Measurements from ENCODE around the gene MAU2.
"Not testable (repeated sequence)": the region's sequence is repeated elsewhere in the genome, so short reads cannot be mapped to it uniquely, and the experiment has no call there.

Gene MAU2

DNA sequence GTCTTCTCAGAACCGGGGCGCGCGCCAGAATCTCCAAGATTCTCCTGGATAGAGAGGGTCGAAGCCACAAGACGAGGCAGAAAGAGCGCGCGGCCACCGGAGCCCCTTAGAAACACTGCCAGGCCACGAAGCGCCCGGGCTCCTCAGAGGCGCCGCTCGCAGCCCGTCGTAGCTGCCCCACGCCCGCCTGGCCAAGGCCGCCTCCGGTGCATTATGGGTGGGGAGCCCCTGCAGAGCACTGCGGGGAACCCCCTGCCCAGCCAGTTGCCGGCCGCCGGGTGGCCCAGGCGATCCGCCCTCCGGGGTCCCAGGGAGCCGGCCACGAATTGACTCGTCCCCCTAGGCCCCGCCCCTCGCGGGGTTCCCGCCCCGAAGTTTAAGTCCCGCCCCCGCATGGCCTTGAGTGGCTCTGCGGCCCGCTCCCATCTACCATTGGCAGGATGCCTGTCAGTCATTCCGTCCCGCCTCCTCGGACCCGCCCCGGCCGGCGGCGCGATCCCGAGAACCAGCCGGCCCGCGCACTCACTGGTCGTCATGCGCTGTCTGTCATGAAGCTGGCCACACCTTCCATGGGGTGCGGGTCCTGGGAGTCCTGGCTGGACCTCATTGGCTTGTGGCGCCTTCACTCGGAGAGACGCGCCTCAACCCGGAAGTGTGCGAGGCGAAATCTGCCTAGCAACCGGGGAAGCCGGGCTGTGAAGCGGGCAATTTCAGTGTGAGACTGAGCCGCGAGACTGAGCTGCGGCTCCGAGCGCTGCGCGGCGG lies 64.7 kb downstream of the MAU2 start:
- in situ Hi-C loops (cut with HindIII; ENCODE audit: low sequenced_read_pairs), result no loop called here
- no peak for TF ChIP-seq CTCF (IDR thresholded peaks at IDR 0.05; ENCODE audit: low read depth, low read length)
- DNase-seq (ENCODE audit: low read depth, low spot score), result peak; percentile 100
- H3K4me3 ChIP-seq (ENCODE audit: low read depth, low read length), result peak overlapping the region; percentile 81

- DNase-seq (ENCODE audit: low read depth, low spot score), result no peak
- in situ Hi-C loops (cut with HindIII; ENCODE audit: low sequenced_read_pairs), result no loop called here
- TF ChIP-seq CTCF (IDR thresholded peaks at IDR 0.05; ENCODE audit: low read depth, low read length), result peak; percentile 33
- H3K4me3 ChIP-seq (ENCODE audit: low read depth, low read length), result peak overlapping the region; percentile 81
Observed at GRCh38 chr19:19385896-19386869, 65.6 kb downstream of the MAU2 start.

DNA sequence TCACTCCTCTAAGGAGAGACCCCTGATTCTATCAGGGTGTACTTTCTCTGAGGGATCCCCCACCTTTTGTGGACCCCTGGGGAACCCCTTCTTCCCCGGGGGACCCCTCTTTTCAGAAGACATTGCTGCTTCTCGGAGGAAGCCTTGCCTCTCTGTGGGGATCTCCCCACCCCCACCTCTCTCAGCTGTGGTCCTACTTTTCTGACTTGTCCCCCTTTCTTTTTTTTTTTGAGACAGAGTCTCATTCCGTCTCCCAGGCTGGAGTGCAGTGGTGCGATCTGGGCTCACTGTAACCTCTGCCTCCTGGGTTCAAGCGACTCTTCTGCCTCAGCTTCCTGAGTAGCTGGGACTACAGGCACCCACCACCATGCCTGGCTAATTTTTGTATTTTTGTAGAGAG lies 66.5 kb downstream of the MAU2 start:
- in situ Hi-C loops (cut with HindIII; ENCODE audit: low sequenced_read_pairs), result no loop called here
- peak overlapping the region; percentile 81 for H3K4me3 ChIP-seq (ENCODE audit: low read depth, low read length)
- no peak for TF ChIP-seq CTCF (IDR thresholded peaks at IDR 0.05; ENCODE audit: low read depth, low read length)
- DNase-seq (ENCODE audit: low read depth, low spot score), result no peak

DNA sequence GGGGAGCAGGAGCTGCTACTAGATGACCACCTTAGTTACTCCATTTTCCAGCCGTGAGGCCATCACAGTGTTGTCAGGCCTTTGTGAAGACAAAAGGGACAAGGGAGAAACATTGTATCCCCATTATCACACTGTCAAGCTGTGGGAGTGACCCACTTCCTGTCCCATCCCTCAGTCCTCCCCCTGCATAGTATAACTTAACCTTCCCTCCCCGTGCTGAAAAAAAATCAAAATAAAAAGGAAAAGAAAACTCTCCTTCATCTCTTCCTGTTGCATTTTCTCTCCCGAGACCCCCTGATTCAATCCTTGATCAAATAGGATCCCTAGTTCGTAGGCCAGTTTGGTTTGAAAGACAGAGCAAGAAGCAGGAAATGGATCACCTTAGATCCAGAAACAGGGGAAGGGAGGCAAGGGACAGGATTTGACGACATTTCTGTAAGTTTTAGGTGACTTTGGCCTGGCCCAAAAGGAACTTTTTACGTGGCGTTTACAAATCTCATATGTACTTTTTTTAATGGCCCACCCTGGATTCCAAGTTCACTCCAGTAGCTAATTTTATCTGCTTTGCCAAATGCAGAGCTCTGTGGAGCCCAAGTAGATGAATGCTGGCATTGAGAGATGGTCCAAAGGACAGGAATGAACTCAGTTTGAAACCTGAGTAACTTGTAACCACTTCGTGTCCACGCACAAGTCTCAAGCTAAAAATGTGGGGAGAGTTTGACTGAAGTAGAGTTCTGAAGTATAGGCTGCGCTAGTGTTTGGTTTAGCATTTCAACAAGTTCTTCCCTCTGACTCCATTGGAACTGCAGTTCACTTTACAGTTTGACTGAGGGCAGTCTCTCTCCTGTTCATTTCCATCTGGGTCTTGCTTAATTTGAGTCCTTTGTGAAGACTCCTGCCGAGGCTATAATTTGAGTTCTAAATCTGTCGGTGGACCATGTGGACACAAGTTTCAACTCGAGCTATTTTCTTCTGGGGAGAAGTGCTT lies 68.2 kb downstream of the MAU2 start:
- no peak for DNase-seq (ENCODE audit: low read depth, low spot score)
- in situ Hi-C loops (cut with HindIII; ENCODE audit: low sequenced_read_pairs), result no loop called here
- TF ChIP-seq CTCF (IDR thresholded peaks at IDR 0.05; ENCODE audit: low read depth, low read length), result no peak
- H3K4me3 ChIP-seq (ENCODE audit: low read depth, low read length), result no peak overlapping the region

DNA sequence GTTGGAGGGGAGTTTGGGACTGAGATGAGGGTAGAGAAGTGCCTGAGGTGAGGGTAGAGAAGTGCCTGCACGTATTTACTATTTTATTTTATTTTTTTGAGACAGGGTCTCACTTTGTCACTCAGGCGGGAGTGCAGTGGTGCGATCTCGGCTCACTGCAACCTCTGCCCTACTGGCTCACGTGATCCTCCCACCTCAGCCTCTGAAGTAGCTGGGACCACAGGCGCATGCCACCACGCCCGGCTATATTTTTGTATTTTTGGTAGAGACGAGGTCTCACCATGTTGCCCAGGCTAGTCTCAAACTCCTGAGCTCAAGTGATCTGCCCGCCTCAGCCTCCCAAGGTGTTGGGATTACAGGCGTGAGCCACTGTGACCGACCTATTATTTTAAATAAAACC lies 69.1 kb downstream of the MAU2 start:
- H3K4me3 ChIP-seq (ENCODE audit: low read depth, low read length); in situ Hi-C loops (cut with HindIII; ENCODE audit: low sequenced_read_pairs); DNase-seq (ENCODE audit: low read depth, low spot score): not testable (repeated sequence)

DNA sequence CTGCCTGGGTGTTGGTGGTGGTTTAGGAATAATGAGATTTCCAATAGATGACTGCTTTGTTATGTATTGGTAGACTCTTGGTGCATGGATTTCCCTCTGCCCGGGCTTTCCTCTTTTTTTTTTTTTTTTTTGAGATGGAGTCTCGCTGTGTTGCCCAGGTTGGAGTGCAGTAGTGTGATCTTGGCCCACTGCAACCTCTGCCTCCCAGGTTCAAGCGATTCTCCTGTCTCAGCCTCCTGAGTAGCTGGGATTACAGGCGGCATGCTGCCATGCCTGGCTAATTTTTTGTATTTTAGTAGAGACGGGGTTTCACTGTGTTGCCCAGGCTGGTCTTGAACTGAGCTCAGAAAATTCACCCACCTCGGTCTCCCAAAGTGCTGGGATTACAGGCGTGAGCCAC lies 73.7 kb downstream of the MAU2 start:
- not testable (repeated sequence) for H3K4me3 ChIP-seq (ENCODE audit: low read depth, low read length)

More for the DNA sequence above, 73.7 kb downstream of the MAU2 start:
- DNase-seq (ENCODE audit: low read depth, low spot score); in situ Hi-C loops (cut with HindIII; ENCODE audit: low sequenced_read_pairs): not testable (repeated sequence)
